ENCODE measurements around the gene LRBA.
"Not testable (repeated sequence)": the region's sequence is repeated elsewhere in the genome, so short reads cannot be mapped to it uniquely, and the experiment has no call there.

The LRBA gene

DNA sequence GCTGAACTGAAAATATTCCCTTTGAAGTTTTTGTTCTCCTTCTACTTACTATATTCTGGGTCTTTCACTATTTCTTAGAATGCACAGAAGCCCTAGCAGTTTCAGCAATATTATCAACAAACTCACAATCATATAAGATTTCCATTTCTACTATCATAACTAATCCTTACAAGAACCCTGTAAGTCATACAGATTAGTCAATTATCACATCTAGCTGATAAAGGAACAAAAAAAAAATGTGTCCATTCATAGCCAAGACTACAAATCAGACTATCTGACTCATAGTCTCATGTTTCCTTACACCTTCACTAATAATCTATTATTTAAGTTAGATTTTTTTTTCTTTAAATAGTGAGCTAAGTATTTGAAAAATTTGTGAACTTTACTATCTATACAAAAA is 72.5 kb downstream of the LRBA start:
- DNase-seq, result no peak

- no peak for DNase-seq
These were observed 75.0 kb downstream of the LRBA start for GRCh38 chr4:150940123-150940522.

GRCh38 chr4:150939530-150939929 is 75.6 kb downstream of the LRBA start:
- DNase-seq, result no peak

- DNase-seq, result no peak
These were observed 76.1 kb downstream of the LRBA start for GRCh38 chr4:150938873-150939499.

GRCh38 chr4:150938417-150938816 is 76.7 kb downstream of the LRBA start:
- no peak for DNase-seq

DNA sequence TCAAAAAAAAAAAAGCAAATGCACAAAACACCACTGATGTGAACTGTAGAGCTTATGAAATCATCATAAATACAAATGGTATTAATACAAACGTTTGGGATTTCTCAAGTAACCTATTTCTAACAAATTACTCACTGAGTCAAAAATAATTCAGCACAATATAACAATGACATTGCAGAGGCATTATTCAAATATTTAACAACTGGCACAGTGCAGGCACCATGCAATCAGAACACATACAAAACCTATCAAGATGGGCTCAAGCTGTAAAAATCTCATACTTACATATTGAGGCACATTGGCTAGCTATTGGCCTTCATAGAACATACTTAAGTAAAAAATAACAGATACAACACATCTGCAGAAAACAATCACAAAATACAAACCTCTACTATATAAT is 81.1 kb downstream of the LRBA start:
- DNase-seq, result no peak

GRCh38 chr4:150931796-150932195 is 83.3 kb downstream of the LRBA start:
- DNase-seq, result no peak

DNA sequence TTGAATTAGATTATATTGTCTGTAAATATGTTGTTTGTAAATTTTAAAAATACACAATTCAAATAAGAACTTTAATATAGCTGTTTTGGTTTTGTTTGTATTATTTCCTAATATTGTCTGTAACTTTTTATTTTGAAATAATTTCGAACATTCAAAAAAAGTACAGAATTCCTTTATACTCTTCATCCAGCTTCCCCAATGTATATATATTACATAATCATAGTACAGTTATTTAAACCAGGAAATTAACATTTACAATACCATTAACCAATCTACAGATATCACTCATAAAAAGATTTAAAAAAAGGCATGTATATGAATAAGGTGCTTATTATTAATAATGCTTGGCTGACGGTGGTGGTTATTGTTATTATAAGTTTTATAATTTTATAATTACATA is 84.1 kb downstream of the LRBA start:
- DNase-seq, result no peak

- no peak for DNase-seq
These were observed 91.1 kb downstream of the LRBA start for GRCh38 chr4:150923945-150924344.

DNA sequence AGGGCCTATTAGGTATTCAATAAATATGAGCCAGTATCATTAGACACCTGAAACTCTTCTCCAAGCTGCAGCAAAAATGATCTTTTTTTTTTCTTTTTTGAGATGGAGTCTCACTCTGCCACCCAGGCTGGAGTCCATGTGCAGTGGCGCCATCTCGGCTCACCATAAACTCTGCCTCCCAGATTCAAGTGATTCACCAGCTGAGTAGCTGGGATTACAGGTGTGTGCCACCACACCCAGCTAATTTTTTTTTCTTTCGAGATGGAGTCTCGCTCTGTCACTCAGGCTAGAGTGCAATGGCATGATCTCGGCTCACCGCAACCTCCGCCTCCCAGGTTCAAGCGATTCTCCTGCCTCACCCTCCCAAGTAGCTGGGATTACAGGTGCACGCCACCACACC is 93.6 kb downstream of the LRBA start:
- DNase-seq, result not testable (repeated sequence)

- not testable (repeated sequence) for DNase-seq
These were observed 96.5 kb downstream of the LRBA start for GRCh38 chr4:150918562-150918961.

- no peak for DNase-seq
These were observed 103.8 kb downstream of the LRBA start for GRCh38 chr4:150911326-150911725.

GRCh38 chr4:150909116-150909515 is 106.0 kb downstream of the LRBA start:
- no peak for DNase-seq

- no peak for DNase-seq
These were observed 108.0 kb downstream of the LRBA start for GRCh38 chr4:150906987-150907633.

- DNase-seq, result no peak
These were observed 110.4 kb downstream of the LRBA start for GRCh38 chr4:150904671-150905070.

GRCh38 chr4:150903603-150904002 is 111.5 kb downstream of the LRBA start:
- DNase-seq, result no peak

DNA sequence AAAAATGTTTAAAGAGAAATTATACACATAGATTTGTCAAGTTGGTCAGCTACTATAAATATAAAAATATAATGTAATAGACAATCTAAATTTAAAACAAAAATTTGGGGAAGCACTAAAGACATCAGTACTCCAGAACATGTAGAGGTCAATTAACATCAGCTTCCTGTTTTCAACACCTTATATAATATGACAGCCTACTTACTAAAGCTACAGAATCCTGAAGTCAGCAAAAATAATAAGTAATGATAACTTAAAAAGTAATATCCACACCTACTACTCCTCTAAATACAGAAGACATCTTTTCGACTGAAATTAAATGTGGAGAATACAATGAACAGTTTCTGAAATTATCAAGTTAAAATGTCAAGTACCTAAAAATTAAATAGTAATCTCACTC is 118.6 kb downstream of the LRBA start:
- DNase-seq, result no peak

GRCh38 chr4:150890246-150890645 is 124.8 kb downstream of the LRBA start:
- no peak for DNase-seq

DNA sequence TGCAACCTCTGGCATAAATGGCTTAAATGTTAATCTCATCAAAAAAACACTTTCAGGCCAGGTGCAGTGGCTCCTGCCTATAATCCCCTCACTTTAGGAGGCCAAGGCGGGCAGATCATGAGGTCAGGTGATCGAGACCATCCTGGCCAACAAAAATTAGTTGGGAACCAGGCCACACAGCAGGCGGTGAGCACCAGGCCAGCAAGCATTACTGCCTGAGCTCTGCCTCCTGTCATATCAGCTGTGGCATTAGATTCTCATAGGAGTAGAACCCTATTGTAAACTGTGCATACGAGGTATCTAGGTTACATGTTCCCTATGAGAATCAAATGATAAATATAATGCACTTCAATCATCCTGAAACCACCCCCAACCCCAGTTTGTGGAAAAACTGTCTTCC is 125.8 kb downstream of the LRBA start:
- no peak for DNase-seq

DNA sequence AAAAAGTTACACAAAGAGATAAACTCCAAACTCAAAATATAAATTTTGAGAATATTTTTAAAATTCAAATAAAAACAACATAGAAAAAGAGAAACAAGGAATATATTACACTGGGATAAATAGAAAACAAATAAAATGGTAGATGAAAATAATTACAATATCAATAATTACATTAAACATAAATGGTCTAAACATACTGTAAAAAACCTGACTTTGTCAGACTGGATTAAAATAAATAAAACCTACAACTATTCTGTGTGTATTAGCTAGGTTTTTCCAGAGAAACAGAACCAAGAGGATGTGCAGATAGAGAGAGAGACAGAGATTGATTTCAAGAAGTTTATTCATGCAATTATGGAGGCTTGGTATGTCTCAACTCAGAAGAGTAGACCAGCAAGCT is 126.5 kb downstream of the LRBA start:
- DNase-seq, result no peak

DNA sequence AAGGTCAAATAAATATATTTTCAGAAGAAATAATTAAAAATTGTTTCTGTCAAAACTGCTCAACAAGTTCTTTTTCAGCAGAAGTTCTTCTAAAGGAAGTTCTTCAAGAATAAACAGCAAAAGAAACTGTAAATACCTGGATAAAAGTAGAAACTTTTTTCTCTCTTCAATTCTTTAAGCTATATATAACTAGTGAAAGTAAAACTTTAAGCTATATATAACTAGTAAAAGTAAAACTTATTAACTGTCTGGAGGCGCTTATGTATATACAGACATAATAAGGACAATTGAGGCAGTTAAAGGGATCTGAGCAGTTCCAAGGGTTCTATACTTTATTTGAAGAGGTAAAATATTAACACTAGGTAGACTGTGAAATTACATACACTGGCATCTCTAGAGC is 126.9 kb downstream of the LRBA start:
- DNase-seq, result no peak

DNA sequence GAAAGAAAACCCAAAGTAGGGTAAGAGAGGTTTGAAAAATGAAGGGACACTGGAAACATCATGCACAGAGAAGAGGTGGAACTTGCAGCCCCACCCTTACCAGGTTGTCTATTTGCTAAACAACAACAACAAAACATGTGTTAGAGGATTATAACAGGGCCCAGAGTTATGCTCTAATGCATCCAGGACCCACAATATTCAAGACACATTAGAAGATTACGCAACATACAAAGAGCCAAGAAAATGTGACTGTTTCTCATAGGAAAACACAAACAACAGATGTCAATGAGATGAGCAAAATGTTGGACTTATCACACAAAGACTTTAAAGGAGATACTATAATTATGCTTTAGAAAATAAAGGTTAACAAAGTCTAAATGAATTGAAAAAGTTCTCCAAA is 128.5 kb downstream of the LRBA start:
- DNase-seq, result no peak

DNA sequence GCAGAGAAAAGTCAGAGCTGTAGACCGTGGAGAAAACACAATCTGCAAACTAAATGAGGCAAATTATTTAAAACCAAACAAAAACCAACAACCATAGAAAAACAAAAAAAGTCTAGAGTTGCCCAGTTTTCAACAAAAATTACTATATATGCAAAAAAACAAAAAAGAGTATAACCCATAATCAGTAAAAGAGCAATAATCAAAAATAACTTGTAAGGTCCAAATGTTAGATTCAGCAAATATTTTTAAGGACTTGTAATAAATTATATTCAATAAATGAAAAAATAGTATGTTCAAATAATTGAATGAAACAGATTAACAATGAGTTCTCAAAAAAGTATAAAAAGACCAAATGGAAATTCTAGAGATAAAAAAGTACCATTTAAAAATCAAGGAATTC is 130.5 kb downstream of the LRBA start:
- DNase-seq, result no peak

GRCh38 chr4:150875367-150875766 is 139.7 kb downstream of the LRBA start:
- DNase-seq, result no peak

All from NCI-H187 (cell line).